Loucy (cell line): ENCODE results near the gene PDE4C.
A peak's percentile ranks its signal among the peaks of the same experiment; 100 is the strongest.

ENCODE experiments used
- H2AFZ ChIP-seq: fragments of 200-600 bp; sonication (generic); 2 replicates; pipeline ENCODE4 v1.6.0; 2016; ENCODE audit warnings: antibody characterized with exemption, mild to moderate bottlenecking, low read length, moderate library complexity
- H3F3A ChIP-seq: fragments of 200-600 bp; 2 replicates; pipeline ENCODE4 v1.6.0; 2016; ENCODE audit warnings: antibody characterized with exemption, low read depth, mild to moderate bottlenecking
- H3K27me3 ChIP-seq: fragments of 200-600 bp; sonication (generic); 2 replicates; pipeline ENCODE4 v1.6.1; 2014; ENCODE audit warnings: low read length, mild to moderate bottlenecking; ENCODE audit not compliant: insufficient read depth, poor library complexity, severe bottlenecking
- H3K36me3 ChIP-seq: fragments of 200-600 bp; sonication (generic); 2 replicates; pipeline ENCODE4 v1.6.1; 2016; ENCODE audit warnings: low read length; ENCODE audit not compliant: insufficient read depth
- H3K4me1 ChIP-seq: fragments of 200-600 bp; sonication (generic); 2 replicates; pipeline ENCODE4 v1.5.1; 2014; ENCODE audit warnings: low read length, mild to moderate bottlenecking; ENCODE audit not compliant: insufficient read depth, poor library complexity, severe bottlenecking
- H3K4me2 ChIP-seq: fragments of 200-600 bp; sonication (generic); 2 replicates; pipeline ENCODE4 v1.6.0; 2014; ENCODE audit warnings: antibody characterized with exemption, low read length, low read depth, mild to moderate bottlenecking; ENCODE audit not compliant: poor library complexity, severe bottlenecking
- H3K4me3 ChIP-seq: fragments of 200-600 bp; sonication (generic); 2 replicates; pipeline ENCODE4 v1.5.1; 2014; ENCODE audit warnings: low read length, mild to moderate bottlenecking, mixed read lengths; ENCODE audit not compliant: poor library complexity, severe bottlenecking
- H3K79me2 ChIP-seq: fragments of 200-600 bp; sonication (generic); 2 replicates; pipeline ENCODE4 v1.6.1; 2014; ENCODE audit warnings: low read length; ENCODE audit not compliant: insufficient read depth
- H3K9ac ChIP-seq: fragments of 200-600 bp; sonication (generic); 2 replicates; pipeline ENCODE4 v1.6.0; 2014; ENCODE audit warnings: mild to moderate bottlenecking, low read depth, low read length, moderate library complexity; ENCODE audit not compliant: poor library complexity, severe bottlenecking
- H3K9me2 ChIP-seq: fragments of 200-600 bp; sonication (generic); replicated peaks from 2 replicates; pipeline ENCODE4 v1.6.1; 2016; ENCODE audit warnings: low read depth, low read length, mixed read lengths
- H3K9me3 ChIP-seq: fragments of 200-600 bp; sonication (generic); 2 replicates; pipeline ENCODE4 v1.6.1; 2014; ENCODE audit warnings: mild to moderate bottlenecking, antibody characterized with exemption, low read length, low read depth; ENCODE audit not compliant: insufficient read depth
- H4K20me1 ChIP-seq: fragments of 200-600 bp; sonication (generic); 2 replicates; pipeline ENCODE4 v1.6.0; 2014; ENCODE audit warnings: antibody characterized with exemption, low read length, mild to moderate bottlenecking; ENCODE audit not compliant: insufficient read depth, poor library complexity, severe bottlenecking
- CTCF ChIP-seq: fragments of 200-600 bp; sonication (generic); conservative IDR thresholded peaks from 2 replicates; pipeline ENCODE4 v1.5.1; 2014; ENCODE audit warnings: mild to moderate bottlenecking, antibody characterized with exemption, low read length
- EZH2phosphoT487 ChIP-seq: fragments of 200-600 bp; IDR thresholded peaks from 2 replicates; pipeline ENCODE4 v1.6.1; 2018; ENCODE audit warnings: antibody characterized with exemption, mild to moderate bottlenecking, moderate library complexity, borderline replicate concordance

The PDE4C gene

DNA sequence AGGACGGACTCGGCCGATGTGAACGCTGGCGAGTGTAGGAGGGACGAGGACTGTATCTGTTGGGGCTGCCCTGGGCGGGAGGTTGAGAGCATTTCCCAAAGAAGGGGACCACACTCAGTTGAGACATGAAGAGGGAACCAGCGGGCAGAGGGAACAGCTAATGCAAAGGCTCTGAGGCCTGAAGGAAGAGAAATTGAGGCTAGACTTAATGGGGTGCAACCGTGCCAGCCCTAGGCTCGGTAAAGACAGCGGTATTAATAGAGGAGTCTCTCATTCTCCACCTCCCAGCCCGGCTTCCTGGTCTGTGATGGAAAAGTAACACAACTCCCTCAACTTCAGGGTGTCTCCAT is 32.1 kb downstream of the PDE4C start:
- Histone ChIP-seq H4K20me1 (peaks cover 7% of the 10 kb centered on the region), H2AFZ (no peak overlapping the region), H3K4me1 (peaks cover 17% of the 10 kb centered on the region), H3K9me2 (no peaks in the 10 kb centered on the region), H3K4me3 (peak overlapping the region; percentile 90), H3K36me3 (peaks cover 2% of the 10 kb centered on the region; the same call in 1 of the 2 replicates), H3K79me2 (peaks cover 12% of the 10 kb centered on the region), H3K4me2 (peak overlapping the region; percentile 88), H3F3A (0 out of 2 replicates have a peak, but pooled peaks cover 7% of the 10 kb centered on the region), H3K9ac (peak overlapping the region; percentile 84), H3K9me3 (no peaks in the 10 kb centered on the region), H3K27me3 (no peaks in the 10 kb centered on the region)
- no peak for TF ChIP-seq CTCF
- TF ChIP-seq EZH2phosphoT487: no peak

GRCh38 chr19:18193388-18194180 is 32.7 kb downstream of the PDE4C start:
- no peaks in the 10 kb centered on the region for H3K27me3 ChIP-seq
- H3F3A ChIP-seq: 0 out of 2 replicates have a peak, but pooled peaks cover 7% of the 10 kb centered on the region
- no peaks in the 10 kb centered on the region for H3K9me2 ChIP-seq
- H3K4me2 ChIP-seq: peak overlapping the region; percentile 88
- H4K20me1 ChIP-seq: peaks cover 7% of the 10 kb centered on the region
- peak overlapping the region; percentile 59 for H2AFZ ChIP-seq
- H3K9me3 ChIP-seq: no peaks in the 10 kb centered on the region
- no peak for TF ChIP-seq CTCF
- TF ChIP-seq EZH2phosphoT487: no peak
- peak overlapping the region; percentile 84 for H3K9ac ChIP-seq
- H3K4me1 ChIP-seq: peaks cover 17% of the 10 kb centered on the region
- H3K36me3 ChIP-seq: peaks cover 2% of the 10 kb centered on the region; the same call in 1 of the 2 replicates
- peak overlapping the region; percentile 90 for H3K4me3 ChIP-seq
- H3K79me2 ChIP-seq: peaks cover 12% of the 10 kb centered on the region

- H3F3A ChIP-seq: 0 out of 2 replicates have a peak, but pooled peaks cover 7% of the 10 kb centered on the region
- H3K9me2 ChIP-seq: no peaks in the 10 kb centered on the region
- peak within 1 kb of the TSS; percentile 90 for H3K4me3 ChIP-seq
- TF ChIP-seq CTCF (no peak), EZH2phosphoT487 (no peak)
- peaks cover 17% of the 10 kb centered on the region for H3K4me1 ChIP-seq
- H3K9ac ChIP-seq: peak within 1 kb of the TSS; percentile 84
- no peaks in the 10 kb centered on the region for H3K27me3 ChIP-seq
- H3K36me3 ChIP-seq: peaks cover 2% of the 10 kb centered on the region; the same call in 1 of the 2 replicates
- H4K20me1 ChIP-seq: peaks cover 7% of the 10 kb centered on the region
- H3K4me2 ChIP-seq: peak within 1 kb of the TSS; percentile 93
- peaks cover 12% of the 10 kb centered on the region for H3K79me2 ChIP-seq
- peak within 1 kb of the TSS; percentile 82 for H2AFZ ChIP-seq
- no peaks in the 10 kb centered on the region for H3K9me3 ChIP-seq
These were observed 33.4 kb downstream of the PDE4C start, which contains the start of gene MPV17L2 for GRCh38 chr19:18192673-18193387. Gene MPV17L2 (plus strand): TSS chr19:18193218. CDS start chr19:18193282, 64 bp downstream.
